Measurements from ENCODE around the gene HEATR5A.
"Not testable (repeated sequence)": the region's sequence is repeated elsewhere in the genome, so short reads cannot be mapped to it uniquely, and the experiment has no call there.

DNA sequence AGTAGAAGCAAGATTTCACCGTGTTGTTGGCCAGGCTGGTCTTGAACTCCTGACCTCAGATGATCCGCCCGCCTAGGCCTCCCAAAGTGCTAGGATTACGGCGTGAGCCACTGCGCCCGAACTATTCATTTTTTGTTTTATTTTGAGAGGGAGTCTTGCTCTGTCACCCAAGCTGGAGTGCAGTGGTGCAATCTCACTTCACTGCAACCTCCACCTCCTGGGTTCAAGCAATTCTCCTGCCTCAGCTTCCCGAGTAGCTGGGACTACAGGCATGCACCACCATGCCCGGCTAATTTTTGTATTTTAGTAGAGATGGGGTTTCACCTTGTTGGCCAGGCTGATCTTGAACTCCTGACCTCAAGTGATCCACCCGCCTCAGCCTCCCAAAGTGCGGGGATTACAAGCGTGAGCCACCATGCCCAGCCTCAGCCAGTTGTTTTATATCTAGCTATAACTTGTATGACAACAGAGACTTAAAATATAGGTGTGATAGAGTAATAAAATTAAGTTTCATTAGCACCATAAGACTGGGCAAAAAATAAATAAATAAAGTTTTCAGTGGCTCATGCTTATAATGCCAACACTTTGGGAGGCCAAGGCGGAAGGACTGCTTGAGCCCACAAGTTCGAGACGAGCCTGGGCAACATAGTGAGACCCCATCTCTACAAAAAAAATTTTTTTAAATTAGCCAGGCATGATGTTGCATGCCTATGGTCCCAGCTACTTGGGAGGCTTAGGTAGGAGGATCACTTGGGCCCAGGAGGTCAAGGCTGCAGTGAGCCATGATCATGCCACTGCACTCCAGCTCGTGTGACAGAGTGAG lies 41.0 kb downstream of the HEATR5A start:
- TF ChIP-seq ZC3H10 (CRISPR knock-in tag; IDR thresholded peaks at IDR 0.05); TCF4 (CRISPR knock-in tag; IDR thresholded peaks at IDR 0.05; ENCODE audit: borderline replicate concordance); OSR1 (CRISPR knock-in tag; IDR thresholded peaks at IDR 0.05); BACH2 (CRISPR knock-in tag; IDR thresholded peaks at IDR 0.05; ENCODE audit: borderline replicate concordance); ESRRG (CRISPR knock-in tag; IDR thresholded peaks at IDR 0.05); TOX (CRISPR knock-in tag; IDR thresholded peaks at IDR 0.05; ENCODE audit: borderline replicate concordance); ZFP3 (CRISPR knock-in tag; IDR thresholded peaks at IDR 0.05); ARNTL (CRISPR knock-in tag; IDR thresholded peaks at IDR 0.05; ENCODE audit: borderline replicate concordance, low read depth); RARB (CRISPR knock-in tag; IDR thresholded peaks at IDR 0.05): not testable (repeated sequence)
- TF ChIP-seq, protein P1, sequence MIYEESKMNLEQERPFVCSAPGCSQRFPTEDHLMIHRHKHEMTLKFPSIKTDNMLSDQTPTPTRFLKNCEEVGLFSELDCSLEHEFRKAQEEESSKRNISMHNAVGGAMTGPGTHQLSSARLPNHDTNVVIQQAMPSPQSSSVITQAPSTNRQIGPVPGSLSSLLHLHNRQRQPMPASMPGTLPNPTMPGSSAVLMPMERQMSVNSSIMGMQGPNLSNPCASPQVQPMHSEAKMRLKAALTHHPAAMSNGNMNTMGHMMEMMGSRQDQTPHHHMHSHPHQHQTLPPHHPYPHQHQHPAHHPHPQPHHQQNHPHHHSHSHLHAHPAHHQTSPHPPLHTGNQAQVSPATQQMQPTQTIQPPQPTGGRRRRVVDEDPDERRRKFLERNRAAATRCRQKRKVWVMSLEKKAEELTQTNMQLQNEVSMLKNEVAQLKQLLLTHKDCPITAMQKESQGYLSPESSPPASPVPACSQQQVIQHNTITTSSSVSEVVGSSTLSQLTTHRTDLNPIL (CRISPR knock-in tag; IDR thresholded peaks at IDR 0.05; ENCODE audit: low read depth) = not testable (repeated sequence)
- TF ChIP-seq, protein P2, sequence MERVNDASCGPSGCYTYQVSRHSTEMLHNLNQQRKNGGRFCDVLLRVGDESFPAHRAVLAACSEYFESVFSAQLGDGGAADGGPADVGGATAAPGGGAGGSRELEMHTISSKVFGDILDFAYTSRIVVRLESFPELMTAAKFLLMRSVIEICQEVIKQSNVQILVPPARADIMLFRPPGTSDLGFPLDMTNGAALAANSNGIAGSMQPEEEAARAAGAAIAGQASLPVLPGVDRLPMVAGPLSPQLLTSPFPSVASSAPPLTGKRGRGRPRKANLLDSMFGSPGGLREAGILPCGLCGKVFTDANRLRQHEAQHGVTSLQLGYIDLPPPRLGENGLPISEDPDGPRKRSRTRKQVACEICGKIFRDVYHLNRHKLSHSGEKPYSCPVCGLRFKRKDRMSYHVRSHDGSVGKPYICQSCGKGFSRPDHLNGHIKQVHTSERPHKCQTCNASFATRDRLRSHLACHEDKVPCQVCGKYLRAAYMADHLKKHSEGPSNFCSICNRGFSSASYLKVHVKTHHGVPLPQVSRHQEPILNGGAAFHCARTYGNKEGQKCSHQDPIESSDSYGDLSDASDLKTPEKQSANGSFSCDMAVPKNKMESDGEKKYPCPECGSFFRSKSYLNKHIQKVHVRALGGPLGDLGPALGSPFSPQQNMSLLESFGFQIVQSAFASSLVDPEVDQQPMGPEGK (CRISPR knock-in tag; IDR thresholded peaks at IDR 0.05; ENCODE audit: borderline replicate concordance) = not testable (repeated sequence)
- TF ChIP-seq, protein P3, sequence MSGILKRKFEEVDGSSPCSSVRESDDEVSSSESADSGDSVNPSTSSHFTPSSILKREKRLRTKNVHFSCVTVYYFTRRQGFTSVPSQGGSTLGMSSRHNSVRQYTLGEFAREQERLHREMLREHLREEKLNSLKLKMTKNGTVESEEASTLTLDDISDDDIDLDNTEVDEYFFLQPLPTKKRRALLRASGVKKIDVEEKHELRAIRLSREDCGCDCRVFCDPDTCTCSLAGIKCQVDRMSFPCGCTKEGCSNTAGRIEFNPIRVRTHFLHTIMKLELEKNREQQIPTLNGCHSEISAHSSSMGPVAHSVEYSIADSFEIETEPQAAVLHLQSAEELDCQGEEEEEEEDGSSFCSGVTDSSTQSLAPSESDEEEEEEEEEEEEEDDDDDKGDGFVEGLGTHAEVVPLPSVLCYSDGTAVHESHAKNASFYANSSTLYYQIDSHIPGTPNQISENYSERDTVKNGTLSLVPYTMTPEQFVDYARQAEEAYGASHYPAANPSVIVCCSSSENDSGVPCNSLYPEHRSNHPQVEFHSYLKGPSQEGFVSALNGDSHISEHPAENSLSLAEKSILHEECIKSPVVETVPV (CRISPR knock-in tag; IDR thresholded peaks at IDR 0.05) = not testable (repeated sequence)

Data from SK-N-SH treated with all-trans-retinoic acid at 6 μM for 48 hours (cell line).